ENCODE results near the gene ATXN7L3B.

ATXN7L3B gene

DNA sequence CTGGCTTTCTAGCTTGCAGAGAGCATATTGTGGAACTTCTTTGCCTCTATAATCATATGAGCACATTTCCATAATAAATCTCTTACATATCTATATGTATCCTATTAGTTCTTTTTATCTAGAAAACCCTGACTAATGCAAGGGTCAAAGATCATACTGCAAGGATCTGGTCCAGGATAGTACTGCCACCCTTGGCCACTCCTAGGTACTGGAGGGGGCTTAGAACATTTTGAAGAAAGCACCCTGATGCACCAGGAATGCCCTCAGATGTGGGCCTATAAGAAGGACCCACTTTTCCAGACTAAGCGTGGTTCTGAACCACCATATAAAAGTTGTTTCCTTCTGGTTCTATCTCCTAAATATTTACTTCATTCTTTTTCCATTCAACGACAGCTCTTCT is 14.6 kb downstream of the ATXN7L3B start:
- DNase-seq: no peak

GRCh38 chr12:74559728-74560127 is 22.1 kb downstream of the ATXN7L3B start:
- DNase-seq: no peak

GRCh38 chr12:74563927-74564326 is 26.3 kb downstream of the ATXN7L3B start:
- DNase-seq: no peak

DNA sequence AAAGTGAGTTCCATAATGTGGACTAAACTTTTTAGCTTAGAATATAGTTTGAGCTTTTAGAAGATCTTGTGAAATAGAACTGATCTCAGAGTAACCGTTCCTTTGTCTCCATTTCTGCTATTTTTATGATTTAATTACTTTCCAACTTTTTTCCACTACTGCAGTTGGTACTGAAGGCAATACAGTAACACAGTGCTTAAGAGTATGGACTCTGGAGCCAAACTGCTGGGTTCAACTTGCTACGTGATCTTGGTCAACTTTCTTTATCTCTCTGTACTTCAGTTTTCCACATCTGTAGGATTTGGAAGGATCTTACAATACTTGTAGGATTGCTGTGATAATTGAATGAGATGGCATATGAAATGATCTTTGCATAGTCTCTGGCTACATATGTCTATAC is 40.9 kb downstream of the ATXN7L3B start:
- no peak for DNase-seq

- DNase-seq: no peak
These were observed 41.8 kb downstream of the ATXN7L3B start for GRCh38 chr12:74579446-74579845.

DNA sequence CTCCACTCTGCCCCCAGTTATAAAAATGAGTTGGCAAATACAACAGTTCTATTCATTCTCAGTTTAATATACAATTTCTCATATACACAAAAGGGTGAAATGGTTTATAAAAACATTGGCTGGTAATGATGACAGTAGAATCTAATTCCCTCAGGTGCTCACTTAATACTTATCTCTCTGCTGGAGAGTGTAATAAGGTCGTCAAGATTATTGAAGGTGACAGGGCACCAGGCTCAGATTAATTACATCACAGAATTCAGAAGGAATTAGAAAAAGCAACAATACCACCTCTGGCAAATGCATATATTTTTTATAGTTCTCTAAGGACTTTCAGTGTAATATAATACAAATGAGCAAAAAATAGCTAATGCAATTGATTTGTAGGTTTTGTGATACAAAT is 42.3 kb downstream of the ATXN7L3B start:
- DNase-seq: no peak

DNA sequence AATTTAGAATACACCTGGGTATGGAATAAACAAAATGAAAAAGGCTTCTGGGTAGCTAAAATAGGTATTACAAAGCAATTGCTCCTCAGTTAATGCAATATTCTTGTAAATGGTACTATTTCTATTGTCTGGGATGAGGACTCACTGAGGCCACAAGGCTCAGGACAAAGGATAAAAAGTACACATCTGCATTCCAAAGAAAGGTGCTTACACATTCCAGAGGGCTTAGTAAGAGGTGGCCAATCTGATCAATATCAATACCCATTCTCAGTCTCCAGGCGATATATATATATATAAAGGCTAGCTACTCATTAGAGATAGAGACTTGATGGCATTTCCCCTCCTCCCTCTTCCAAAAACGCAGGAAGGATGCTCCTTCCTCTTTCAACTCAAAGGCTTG is 43.8 kb downstream of the ATXN7L3B start:
- no peak for DNase-seq

DNA sequence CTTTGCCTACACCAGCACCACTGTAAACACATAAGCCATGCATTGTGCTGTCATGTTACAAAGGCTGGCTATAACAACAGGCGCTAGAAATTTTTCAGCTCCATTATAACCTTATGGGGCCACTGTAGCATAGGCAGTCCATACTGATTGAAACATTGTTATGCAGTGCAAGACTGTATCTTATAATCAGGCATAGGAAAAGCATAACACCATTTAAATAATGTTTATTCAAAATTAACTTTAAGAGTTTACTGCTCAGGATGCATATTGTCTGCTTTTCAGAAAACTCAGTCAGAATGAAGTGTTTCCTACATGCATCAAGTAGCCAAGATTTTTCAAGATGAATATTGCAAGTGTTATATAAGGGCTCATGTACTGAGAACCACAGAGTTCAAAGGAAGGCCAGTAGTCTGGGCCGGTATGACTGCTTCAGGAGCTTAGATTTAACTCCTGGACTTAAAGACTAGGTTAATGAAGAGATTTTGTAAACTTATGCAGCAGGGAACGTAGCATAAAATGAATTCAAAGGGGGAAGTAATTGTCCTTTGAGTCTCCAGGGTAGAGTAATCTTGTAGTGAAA is 46.9 kb downstream of the ATXN7L3B start:
- no peak for DNase-seq

DNA sequence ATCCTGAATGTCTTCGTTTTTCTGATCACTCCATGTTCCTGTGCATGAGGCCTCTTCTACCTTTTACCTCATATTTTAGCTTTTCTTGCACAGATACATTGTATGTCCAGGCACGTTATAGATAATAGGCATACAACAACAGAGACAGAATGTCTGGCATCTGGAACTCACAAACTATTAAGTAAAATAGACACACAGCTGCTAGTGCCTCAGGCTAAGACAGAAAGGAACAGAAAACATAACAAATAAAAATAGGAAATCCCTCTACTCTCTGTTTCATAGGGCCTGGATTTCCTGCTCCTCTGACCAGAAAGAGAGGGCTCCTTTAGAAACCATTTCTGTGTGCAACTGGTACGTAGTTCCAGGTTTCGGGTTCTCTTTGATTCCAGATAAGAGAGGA is 48.6 kb downstream of the ATXN7L3B start:
- no peak for DNase-seq
